ENCODE measurements around the gene PRR5L. TPM values are rescaled to one million over a fixed set of nuclear protein-coding genes. Genes with fewer than 3 reads are reported as not detected.

Gene PRR5L
- total and polyA plus RNA-seq, 9 of the 15 experiments (the other 6 are each of a cell fraction or from before 2014, with no cell fraction given): 0.11 to 0.60 (median 0.36) TPM; not detected in 2

DNA sequence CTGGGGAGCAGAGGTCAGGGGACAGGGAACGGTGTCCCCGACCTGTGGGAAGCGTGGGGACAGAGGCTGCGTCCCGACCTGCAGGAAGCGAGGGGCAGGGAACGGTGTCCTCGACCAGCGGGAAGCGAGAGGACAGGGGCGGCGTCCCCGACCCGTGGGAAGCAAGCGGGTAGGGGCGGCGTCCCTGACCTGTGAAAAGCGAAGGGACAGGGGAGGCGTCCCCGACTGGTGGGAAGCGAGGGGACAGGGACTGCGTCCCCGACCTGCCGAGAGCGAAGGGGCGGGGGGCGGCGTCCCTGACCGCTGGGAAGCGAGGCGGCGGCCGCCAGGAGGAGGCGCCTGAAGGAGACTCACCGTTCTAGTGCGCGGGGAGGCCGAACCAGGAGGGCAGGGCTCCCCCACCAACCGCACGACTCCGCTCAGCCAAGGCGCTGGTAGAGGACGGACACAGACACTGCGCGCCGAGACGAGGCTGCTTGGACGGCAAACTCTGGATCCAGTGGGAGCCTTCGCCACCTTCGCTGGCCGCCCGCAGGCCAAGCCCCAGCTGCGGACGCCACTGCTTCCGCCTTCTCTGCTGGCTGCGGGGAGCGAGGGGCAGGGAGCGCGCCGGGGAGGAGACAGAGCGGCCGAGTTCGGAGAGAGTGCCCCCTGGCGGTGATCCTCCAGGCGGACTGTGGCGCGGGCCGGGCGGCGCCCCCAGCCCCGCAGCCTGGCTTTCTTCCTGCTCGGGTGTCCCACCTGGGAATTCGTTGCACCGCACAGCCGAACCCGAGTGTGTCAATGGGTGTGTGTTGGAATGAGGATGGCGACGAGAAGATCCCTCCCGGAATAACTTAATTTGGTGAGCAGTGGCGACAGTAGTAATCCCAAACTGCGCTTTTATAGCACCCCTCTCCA, 213.9 kb downstream of the PRR5L start, which contains the start of gene TRAF6 (continued):
- TF ChIP-seq, protein P1, sequence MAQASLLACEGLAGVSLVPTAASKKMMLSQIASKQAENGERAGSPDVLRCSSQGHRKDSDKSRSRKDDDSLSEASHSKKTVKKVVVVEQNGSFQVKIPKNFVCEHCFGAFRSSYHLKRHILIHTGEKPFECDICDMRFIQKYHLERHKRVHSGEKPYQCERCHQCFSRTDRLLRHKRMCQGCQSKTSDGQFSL (CRISPR knock-in tag; IDR thresholded peaks at IDR 0.05): peak; percentile 86
- TF ChIP-seq, protein P1 (tag; IDR thresholded peaks at IDR 0.05): no peak; a peak in 1 of 4 replicates
- TF ChIP-seq PRPF4 (IDR thresholded peaks at IDR 0.05; ENCODE audit: insufficient read depth, low read depth, low read length, poor library complexity, severe bottlenecking): peak; percentile 43
- TF ChIP-seq, protein P2, sequence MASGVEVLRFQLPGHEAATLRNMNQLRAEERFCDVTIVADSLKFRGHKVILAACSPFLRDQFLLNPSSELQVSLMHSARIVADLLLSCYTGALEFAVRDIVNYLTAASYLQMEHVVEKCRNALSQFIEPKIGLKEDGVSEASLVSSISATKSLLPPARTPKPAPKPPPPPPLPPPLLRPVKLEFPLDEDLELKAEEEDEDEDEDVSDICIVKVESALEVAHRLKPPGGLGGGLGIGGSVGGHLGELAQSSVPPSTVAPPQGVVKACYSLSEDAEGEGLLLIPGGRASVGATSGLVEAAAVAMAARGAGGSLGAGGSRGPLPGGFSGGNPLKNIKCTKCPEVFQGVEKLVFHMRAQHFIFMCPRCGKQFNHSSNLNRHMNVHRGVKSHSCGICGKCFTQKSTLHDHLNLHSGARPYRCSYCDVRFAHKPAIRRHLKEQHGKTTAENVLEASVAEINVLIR (CRISPR knock-in tag; IDR thresholded peaks at IDR 0.05): no peak
- no peak for TF ChIP-seq MTA1 (IDR thresholded peaks at IDR 0.05; ENCODE audit: borderline replicate concordance)
- TF ChIP-seq CBX3 (IDR thresholded peaks at IDR 0.05; ENCODE audit: borderline replicate concordance in 1 of 2, low read length in 2 of 2): peak in 1 of 2 experiments; percentile 21; a peak in 1 of 3 replicates
- TF ChIP-seq ZNF766 (CRISPR knock-in tag; conservative IDR thresholded peaks at IDR 0.05): no peak
- TF ChIP-seq TCF3 (CRISPR knock-in tag; IDR thresholded peaks at IDR 0.05): no peak
- no peak for TF ChIP-seq ZSCAN32 (CRISPR knock-in tag; IDR thresholded peaks at IDR 0.05)
- TF ChIP-seq, protein P3, sequence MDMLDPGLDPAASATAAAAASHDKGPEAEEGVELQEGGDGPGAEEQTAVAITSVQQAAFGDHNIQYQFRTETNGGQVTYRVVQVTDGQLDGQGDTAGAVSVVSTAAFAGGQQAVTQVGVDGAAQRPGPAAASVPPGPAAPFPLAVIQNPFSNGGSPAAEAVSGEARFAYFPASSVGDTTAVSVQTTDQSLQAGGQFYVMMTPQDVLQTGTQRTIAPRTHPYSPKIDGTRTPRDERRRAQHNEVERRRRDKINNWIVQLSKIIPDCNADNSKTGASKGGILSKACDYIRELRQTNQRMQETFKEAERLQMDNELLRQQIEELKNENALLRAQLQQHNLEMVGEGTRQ (CRISPR knock-in tag; IDR thresholded peaks at IDR 0.05): no peak
- peak; percentile 94 for TF ChIP-seq RBBP5 (IDR thresholded peaks at IDR 0.05; ENCODE audit: borderline replicate concordance, insufficient read depth, low read length, poor library complexity, severe bottlenecking)
- TF ChIP-seq PHF20 (IDR thresholded peaks at IDR 0.05; ENCODE audit: partially characterized antibody): peak; percentile 97
- no peak for TF ChIP-seq COPS2 (conservative IDR thresholded peaks at IDR 0.05)
- TF ChIP-seq ZNF263 (CRISPR knock-in tag; IDR thresholded peaks at IDR 0.05; ENCODE audit: borderline replicate concordance): no peak
- TF ChIP-seq, protein P4, sequence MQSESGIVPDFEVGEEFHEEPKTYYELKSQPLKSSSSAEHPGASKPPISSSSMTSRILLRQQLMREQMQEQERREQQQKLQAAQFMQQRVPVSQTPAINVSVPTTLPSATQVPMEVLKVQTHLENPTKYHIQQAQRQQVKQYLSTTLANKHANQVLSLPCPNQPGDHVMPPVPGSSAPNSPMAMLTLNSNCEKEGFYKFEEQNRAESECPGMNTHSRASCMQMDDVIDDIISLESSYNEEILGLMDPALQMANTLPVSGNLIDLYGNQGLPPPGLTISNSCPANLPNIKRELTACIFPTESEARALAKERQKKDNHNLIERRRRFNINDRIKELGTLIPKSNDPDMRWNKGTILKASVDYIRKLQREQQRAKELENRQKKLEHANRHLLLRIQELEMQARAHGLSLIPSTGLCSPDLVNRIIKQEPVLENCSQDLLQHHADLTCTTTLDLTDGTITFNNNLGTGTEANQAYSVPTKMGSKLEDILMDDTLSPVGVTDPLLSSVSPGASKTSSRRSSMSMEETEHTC (IDR thresholded peaks at IDR 0.05): no peak; the same call in 1 of the 2 replicates
- TF ChIP-seq NFE2L1 (tag; IDR thresholded peaks at IDR 0.05; ENCODE audit: borderline replicate concordance, low read depth): no peak
- 0 out of 2 replicates have a peak, but pooled peaks have one; percentile 7 for TF ChIP-seq CBFA2T3 (IDR thresholded peaks at IDR 0.05)
- no peak for TF ChIP-seq POU5F1 (IDR thresholded peaks at IDR 0.05; ENCODE audit: borderline replicate concordance, low read depth, low read length, partially characterized antibody)
- TF ChIP-seq ASH1L (IDR thresholded peaks at IDR 0.05; ENCODE audit: borderline replicate concordance, low read depth, partially characterized antibody): no peak
- TF ChIP-seq FOXJ2 (tag; IDR thresholded peaks at IDR 0.05): no peak; the same call in 1 of the 2 replicates
- no peak for TF ChIP-seq CAMTA2 (CRISPR knock-in tag; conservative IDR thresholded peaks at IDR 0.05)
- TF ChIP-seq FOXA3 (CRISPR knock-in tag; conservative IDR thresholded peaks at IDR 0.05 in 1 of 2, IDR thresholded peaks at IDR 0.05 in 1 of 2): peak in 1 of 2 experiments; percentile 63; a peak in 1 of 4 replicates
- peak; percentile 92; the same call in 1 of the 2 replicates for TF ChIP-seq ZNF830 (CRISPR knock-in tag; IDR thresholded peaks at IDR 0.05)

Measured in K562 (cell line).